Measurements from ENCODE around the gene FNDC5. TPM values are rescaled to one million over a fixed set of nuclear protein-coding genes. Genes with fewer than 3 reads are reported as not detected.

The FNDC5 gene
- total and polyA plus RNA-seq, 9 of the 15 experiments (the other 6 are each of a cell fraction or from before 2014, with no cell fraction given), result 0.06 to 2.1 (median 0.22) TPM

- TF ChIP-seq SREBF1 (IDR thresholded peaks at IDR 0.05; ENCODE audit: borderline replicate concordance, low read depth, low read length) (no peak), RCOR1 (IDR thresholded peaks at IDR 0.05; ENCODE audit: borderline replicate concordance in 1 of 2, low read depth in 2 of 2, low read length in 2 of 2) (peak in 1 of 2 experiments; percentile 7; a peak in 2 of 4 replicates), HIVEP1 (CRISPR knock-in tag; IDR thresholded peaks at IDR 0.05) (no peak), ZNF57 (CRISPR knock-in tag; IDR thresholded peaks at IDR 0.05) (0 out of 2 replicates have a peak, but pooled peaks have one; percentile 35), NCOR1 (IDR thresholded peaks at IDR 0.05) (peak; percentile 54), GATA2 (CRISPR knock-in tag; IDR thresholded peaks at IDR 0.05) (peak; percentile 66), ZNF75A (CRISPR knock-in tag; IDR thresholded peaks at IDR 0.05) (no peak), RB1 (IDR thresholded peaks at IDR 0.05; ENCODE audit: low read depth) (peak; percentile 94), ZBTB49 (CRISPR knock-in tag; IDR thresholded peaks at IDR 0.05; ENCODE audit: borderline replicate concordance) (peak; percentile 84; the same call in 1 of the 2 replicates), RBM14 (IDR thresholded peaks at IDR 0.05; ENCODE audit: borderline replicate concordance, insufficient read depth, low read depth, low read length) (peak; percentile 90; the same call in 1 of the 2 replicates), ZNF511 (CRISPR knock-in tag; IDR thresholded peaks at IDR 0.05) (peak; percentile 85; the same call in 1 of the 2 replicates), NONO (IDR thresholded peaks at IDR 0.05; ENCODE audit: low read depth in 2 of 2, low read length in 1 of 2) (peak in 1 of 2 experiments; percentile 13; a peak in 1 of 4 replicates), C11orf30 (IDR thresholded peaks at IDR 0.05; ENCODE audit: low read depth) (no peak), ZKSCAN1 (IDR thresholded peaks at IDR 0.05; ENCODE audit: low read depth, low read length) (no peak; the same call in 1 of the 2 replicates), DPF2 (IDR thresholded peaks at IDR 0.05) (peak; percentile 9; the same call in 1 of the 2 replicates), TAF1 (IDR thresholded peaks at IDR 0.05; ENCODE audit: control insufficient read depth, extremely low read depth, insufficient read depth, low read length, severe bottlenecking) (peak; percentile 35), MEIS2 (IDR thresholded peaks at IDR 0.05; ENCODE audit: partially characterized antibody) (no peak), CXXC5 (CRISPR knock-in tag; IDR thresholded peaks at IDR 0.05) (peak; percentile 72), PHF21A (IDR thresholded peaks at IDR 0.05; ENCODE audit: borderline replicate concordance, low read depth) (0 out of 2 replicates have a peak, but pooled peaks have one; percentile 68), SRSF1 (IDR thresholded peaks at IDR 0.05; ENCODE audit: low read depth, low read length) (0 out of 2 replicates have a peak, but pooled peaks have one; percentile 80), ZSCAN29 (IDR thresholded peaks at IDR 0.05) (no peak), E2F6 (IDR thresholded peaks at IDR 0.05; ENCODE audit: borderline replicate concordance in 1 of 2, extremely low read depth in 1 of 2, insufficient read depth in 1 of 2, insufficient read length in 1 of 2, low read depth in 1 of 2, low read length in 1 of 2, poor library complexity in 1 of 2, severe bottlenecking in 1 of 2) (peak; percentile 55 to 73), MYNN (IDR thresholded peaks at IDR 0.05) (no peak; the same call in none of the 2 replicates), MYNN (CRISPR knock-in tag; IDR thresholded peaks at IDR 0.05) (no peak)
Observed at GRCh38 chr1:32817815-32818786, 52.6 kb downstream of the FNDC5 start (continued).

Measured in K562 (cell line).